Measurements from ENCODE around the gene PTH1R.

GRCh38 chr3:46934498-46935167 is 57.1 kb downstream of the PTH1R start:
- TF ChIP-seq POLR2A (IDR thresholded peaks at IDR 0.05): no peak
- TF ChIP-seq, protein P1, sequence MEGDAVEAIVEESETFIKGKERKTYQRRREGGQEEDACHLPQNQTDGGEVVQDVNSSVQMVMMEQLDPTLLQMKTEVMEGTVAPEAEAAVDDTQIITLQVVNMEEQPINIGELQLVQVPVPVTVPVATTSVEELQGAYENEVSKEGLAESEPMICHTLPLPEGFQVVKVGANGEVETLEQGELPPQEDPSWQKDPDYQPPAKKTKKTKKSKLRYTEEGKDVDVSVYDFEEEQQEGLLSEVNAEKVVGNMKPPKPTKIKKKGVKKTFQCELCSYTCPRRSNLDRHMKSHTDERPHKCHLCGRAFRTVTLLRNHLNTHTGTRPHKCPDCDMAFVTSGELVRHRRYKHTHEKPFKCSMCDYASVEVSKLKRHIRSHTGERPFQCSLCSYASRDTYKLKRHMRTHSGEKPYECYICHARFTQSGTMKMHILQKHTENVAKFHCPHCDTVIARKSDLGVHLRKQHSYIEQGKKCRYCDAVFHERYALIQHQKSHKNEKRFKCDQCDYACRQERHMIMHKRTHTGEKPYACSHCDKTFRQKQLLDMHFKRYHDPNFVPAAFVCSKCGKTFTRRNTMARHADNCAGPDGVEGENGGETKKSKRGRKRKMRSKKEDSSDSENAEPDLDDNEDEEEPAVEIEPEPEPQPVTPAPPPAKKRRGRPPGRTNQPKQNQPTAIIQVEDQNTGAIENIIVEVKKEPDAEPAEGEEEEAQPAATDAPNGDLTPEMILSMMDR (IDR thresholded peaks at IDR 0.05): no peak
- no peak for TF ChIP-seq EP300 (IDR thresholded peaks at IDR 0.05)

Measured in suprapubic skin (tissue), 3 donors.